Gastroesophageal sphincter (tissue), 4 donors: ENCODE measurements around the gene LGALS7. TPM values are rescaled to one million over a fixed set of nuclear protein-coding genes. Genes with fewer than 3 reads are reported as not detected.
"Not testable (repeated sequence)": the region's sequence is repeated elsewhere in the genome, so short reads cannot be mapped to it uniquely, and the experiment has no call there.

ENCODE experiments used
- ATAC-seq: fragments of 150-250 bp; one replicate; pipeline ENCODE4 v1.9.1; 2016; ENCODE audit warnings: mild to moderate bottlenecking, moderate library complexity
- H3K27ac ChIP-seq, 4 donors: fragments of 200-600 bp; sonication (generic) in 3 of 4; 1 replicate in 3 of 4; 2 replicates in 1 of 4; pipeline ENCODE4 v1.5.1; 2016 to 2019
- H3K27me3 ChIP-seq: fragments of 200-600 bp; sonication (generic); one replicate; pipeline ENCODE4 v1.5.1; 2019
- H3K36me3 ChIP-seq, 2 donors: fragments of 200-600 bp; sonication (generic); one replicate each; pipeline ENCODE4 v1.5.1; 2019; ENCODE audit warnings: control low read depth in 1 of 2
- H3K4me1 ChIP-seq, 3 donors: fragments of 200-600 bp; sonication (generic); 1 replicate in 2 of 3; 2 replicates in 1 of 3; pipeline ENCODE4 v1.5.1; 2016 to 2019; ENCODE audit warnings: control low read depth in 2 of 3
- H3K4me3 ChIP-seq, 2 donors: fragments of 200-600 bp; sonication (generic); one replicate each; pipeline ENCODE4 v1.5.1; 2019; ENCODE audit warnings: mild to moderate bottlenecking in 1 of 2, moderate library complexity in 1 of 2
- H3K9me3 ChIP-seq, 3 donors: fragments of 200-600 bp; sonication (generic); one replicate each; pipeline ENCODE4 v1.5.1; 2017 to 2019; ENCODE audit warnings: control low read depth in 2 of 3
- EP300 ChIP-seq: sonication (generic); formaldehyde crosslinking; IDR thresholded peaks from one replicate; pipeline ENCODE4 v1.6.1; 2017; ENCODE audit warnings: antibody characterized with exemption, mild to moderate bottlenecking
- POLR2A ChIP-seq, 2 donors: fragments of 450-650 bp; IDR thresholded peaks; one replicate each; pipeline ENCODE4 v1.6.1; 2017; ENCODE audit warnings: antibody characterized with exemption in 2 of 2, mild to moderate bottlenecking in 2 of 2, moderate library complexity in 1 of 2
- POLR2AphosphoS5 ChIP-seq: sonication (generic); formaldehyde crosslinking; IDR thresholded peaks from one replicate; pipeline ENCODE4 v1.6.1; 2017; ENCODE audit warnings: antibody characterized with exemption
- WGBS, 2 donors: methylation state at CpG; one replicate each; pipeline ENCODE4 v1.1.5; 2018; ENCODE audit warnings: low coverage in 1 of 2; 5-methylcytosine and 5-hydroxymethylcytosine counted together
- total RNA-seq, 4 donors: library from RNA; depleted of rRNA; stranded (reverse); fragments of >200 nt; gene quantifications; one replicate each; pipeline ENCODE4 v1.1.0, GENCODE V29; 2016
- TF ChIP-seq, protein P1 (sequence below), 4 experiments: fragments of 200-600 bp in 2 of 4; fragments of 450-650 bp in 2 of 4; sonication (generic) in 1 of 4; IDR thresholded peaks; one replicate each; pipeline ENCODE4 v1.5.1; 2017 to 2019; ENCODE audit warnings: antibody characterized with exemption in 4 of 4, mild to moderate bottlenecking in 2 of 4, moderate library complexity in 2 of 4

LGALS7 gene
- total RNA-seq, 4 donors from 2014 or later = 25.8 TPM; not detected in 3

GRCh38 chr19:38809592-38810252 lies 36.4 kb upstream of the LGALS7 start:
- H3K36me3 ChIP-seq = peaks cover 0 to 8% of the 10 kb centered on the region in 2 donors
- no peaks in the 10 kb centered on the region for H3K4me1 ChIP-seq
- no peaks in the 10 kb centered on the region for H3K27me3 ChIP-seq
- H3K9me3 ChIP-seq = no peaks in the 10 kb centered on the region
- 94 to 100% methylated on average over 3 to 8 of the region's 8 CpGs for WGBS, 2 donors
- no peak overlapping the region for H3K27ac ChIP-seq
- ATAC-seq = no peak
- TF ChIP-seq POLR2A (IDR thresholded peaks at IDR 0.05) (no peak), POLR2AphosphoS5 (no peak), EP300 (no peak)
- TF ChIP-seq, protein P1, sequence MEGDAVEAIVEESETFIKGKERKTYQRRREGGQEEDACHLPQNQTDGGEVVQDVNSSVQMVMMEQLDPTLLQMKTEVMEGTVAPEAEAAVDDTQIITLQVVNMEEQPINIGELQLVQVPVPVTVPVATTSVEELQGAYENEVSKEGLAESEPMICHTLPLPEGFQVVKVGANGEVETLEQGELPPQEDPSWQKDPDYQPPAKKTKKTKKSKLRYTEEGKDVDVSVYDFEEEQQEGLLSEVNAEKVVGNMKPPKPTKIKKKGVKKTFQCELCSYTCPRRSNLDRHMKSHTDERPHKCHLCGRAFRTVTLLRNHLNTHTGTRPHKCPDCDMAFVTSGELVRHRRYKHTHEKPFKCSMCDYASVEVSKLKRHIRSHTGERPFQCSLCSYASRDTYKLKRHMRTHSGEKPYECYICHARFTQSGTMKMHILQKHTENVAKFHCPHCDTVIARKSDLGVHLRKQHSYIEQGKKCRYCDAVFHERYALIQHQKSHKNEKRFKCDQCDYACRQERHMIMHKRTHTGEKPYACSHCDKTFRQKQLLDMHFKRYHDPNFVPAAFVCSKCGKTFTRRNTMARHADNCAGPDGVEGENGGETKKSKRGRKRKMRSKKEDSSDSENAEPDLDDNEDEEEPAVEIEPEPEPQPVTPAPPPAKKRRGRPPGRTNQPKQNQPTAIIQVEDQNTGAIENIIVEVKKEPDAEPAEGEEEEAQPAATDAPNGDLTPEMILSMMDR (IDR thresholded peaks at IDR 0.05) = no peak
- H3K4me3 ChIP-seq = no peak overlapping the region

DNA sequence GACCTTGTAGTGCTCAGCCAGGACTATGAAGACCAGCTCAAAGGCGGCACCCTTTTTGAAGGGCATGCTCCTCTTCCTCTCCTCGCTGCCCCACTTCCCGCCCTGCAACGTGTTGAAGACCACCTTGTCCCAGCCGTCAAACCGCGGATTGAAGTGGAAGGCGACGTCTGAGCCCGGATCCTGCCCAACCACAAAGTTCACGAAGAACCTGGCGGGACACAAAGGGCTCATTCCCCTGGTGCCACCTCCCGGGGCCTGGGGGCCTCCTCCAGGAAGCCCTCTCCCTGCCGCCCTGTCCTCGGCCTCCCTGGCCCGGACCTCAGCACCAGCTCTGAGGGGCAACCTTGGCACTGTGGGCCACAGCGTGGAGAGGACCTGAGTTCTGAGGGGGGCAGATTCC lies 35.4 kb upstream of the LGALS7 start:
- Histone ChIP-seq H3K4me3 (no peak overlapping the region), H3K36me3 (peaks cover 0 to 7% of the 10 kb centered on the region in 2 donors), H3K9me3 (no peaks in the 10 kb centered on the region), H3K27ac (no peak overlapping the region), H3K4me1 (no peaks in the 10 kb centered on the region), H3K27me3 (no peaks in the 10 kb centered on the region)
- WGBS, 2 donors = 90 to 96% methylated on average over 5 to 9 of the region's 17 CpGs
- ATAC-seq = no peak
- no peak for TF ChIP-seq POLR2AphosphoS5
- TF ChIP-seq, protein P1 (IDR thresholded peaks at IDR 0.05) = no peak

DNA sequence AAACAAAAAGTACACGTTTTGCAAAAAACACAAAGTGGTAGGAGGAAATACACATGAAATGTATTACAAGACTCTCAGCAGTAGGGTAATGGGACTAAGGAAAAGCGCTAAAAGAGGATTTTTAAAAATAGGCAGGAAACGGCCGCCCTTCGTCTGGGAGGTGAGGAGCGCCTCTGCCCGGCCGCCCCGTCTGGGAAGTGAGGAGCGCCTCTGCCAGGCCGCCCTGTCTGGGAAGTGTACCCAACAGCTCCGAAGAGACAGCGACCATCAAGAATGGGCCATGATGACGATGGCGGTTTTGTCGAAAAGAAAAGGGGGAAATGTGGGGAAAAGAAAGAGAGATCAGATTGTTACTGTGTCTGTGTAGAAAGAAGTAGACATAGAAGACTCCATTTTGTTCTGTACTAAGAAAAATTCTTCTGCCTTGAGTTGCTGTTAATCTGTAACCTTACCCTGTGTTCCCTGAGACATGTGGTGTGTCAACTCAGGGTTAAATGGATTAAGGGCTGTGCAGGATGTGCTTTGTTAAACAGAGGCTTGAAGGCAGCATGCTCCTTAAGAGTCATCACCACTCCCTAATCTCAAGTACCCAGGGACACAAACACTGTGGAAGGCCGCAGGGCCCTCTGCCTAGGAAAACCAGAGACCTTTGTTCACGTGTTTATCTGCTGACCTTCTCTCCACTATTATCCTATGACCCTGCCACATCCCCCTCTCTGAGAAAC lies 34.2 kb upstream of the LGALS7 start:
- not testable (repeated sequence) for H3K36me3 ChIP-seq, H3K9me3 ChIP-seq, H3K4me3 ChIP-seq, H3K27me3 ChIP-seq, ATAC-seq, H3K27ac ChIP-seq, H3K4me1 ChIP-seq
- 80 to 94% methylated on average over 8 to 12 of the region's 18 CpGs for WGBS, 2 donors

DNA sequence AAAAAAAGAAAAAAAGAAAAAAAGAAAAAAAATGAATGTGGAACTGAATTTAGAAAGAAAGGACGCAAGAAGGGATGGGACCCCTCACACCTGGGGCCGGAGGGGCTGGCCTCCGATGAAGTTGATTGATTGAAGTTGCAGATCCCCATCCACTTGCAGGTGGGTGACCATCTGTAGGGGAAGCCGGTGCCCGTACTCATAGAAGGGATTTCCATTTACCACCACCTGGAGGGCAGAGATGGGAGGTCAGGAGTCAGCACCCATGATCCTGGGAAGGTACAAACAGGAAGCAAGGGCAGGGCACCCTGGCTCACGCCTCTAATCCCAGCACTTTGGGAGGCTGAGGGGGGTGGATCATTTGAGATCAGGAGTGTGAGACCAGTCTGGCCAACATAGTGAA lies 33.1 kb upstream of the LGALS7 start:
- H3K9me3 ChIP-seq = no peaks in the 10 kb centered on the region
- 80% methylated on average over 1 of the region's 6 CpGs; no CpG with 5 or more reads in 1 of the 2 donors for WGBS, 2 donors
- H3K27me3 ChIP-seq = no peaks in the 10 kb centered on the region
- no peak overlapping the region for H3K4me3 ChIP-seq
- TF ChIP-seq POLR2AphosphoS5 (no peak), POLR2A (IDR thresholded peaks at IDR 0.05) (no peak), EP300 (no peak)
- TF ChIP-seq, protein P1 (IDR thresholded peaks at IDR 0.05) = no peak
- H3K27ac ChIP-seq = no peak overlapping the region
- ATAC-seq = no peak
- H3K4me1 ChIP-seq = no peaks in the 10 kb centered on the region
- H3K36me3 ChIP-seq = peaks cover 0 to 5% of the 10 kb centered on the region in 2 donors

DNA sequence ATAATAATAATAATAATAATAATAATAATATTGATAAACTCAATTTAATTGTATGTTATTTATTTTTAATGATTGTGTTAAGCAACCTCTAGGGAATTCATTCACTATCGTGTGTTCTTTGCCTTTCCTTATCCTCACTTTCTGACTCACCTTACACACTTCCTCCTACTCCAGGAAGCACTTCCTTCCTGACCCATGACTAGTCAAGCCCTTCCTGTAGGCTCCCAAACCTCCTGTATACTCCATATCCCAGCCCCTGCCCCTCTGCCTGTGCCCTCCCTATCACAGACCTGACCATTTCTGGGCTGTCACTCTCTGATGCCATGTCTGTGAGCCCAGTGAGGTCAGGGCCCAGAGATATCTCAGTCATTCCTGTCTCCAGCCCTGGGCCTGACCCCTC lies 31.9 kb upstream of the LGALS7 start:
- 50 to 59% methylated on average over 1 of the region's 1 CpG for WGBS, 2 donors
- H3K4me3 ChIP-seq = no peak overlapping the region
- no peaks in the 10 kb centered on the region for H3K27me3 ChIP-seq
- no peak for ATAC-seq
- no peak for TF ChIP-seq POLR2A (IDR thresholded peaks at IDR 0.05)
- no peak for TF ChIP-seq EP300
- TF ChIP-seq, protein P1 (IDR thresholded peaks at IDR 0.05) = no peak
- no peak for TF ChIP-seq POLR2AphosphoS5
- H3K27ac ChIP-seq = no peak overlapping the region
- H3K36me3 ChIP-seq = peaks cover 0 to 5% of the 10 kb centered on the region in 2 donors
- no peaks in the 10 kb centered on the region for H3K9me3 ChIP-seq
- H3K4me1 ChIP-seq = no peaks in the 10 kb centered on the region
